H9 (cell line): Measurements from ENCODE around the gene RAD9B. TPM values are rescaled to one million over a fixed set of nuclear protein-coding genes. Genes with fewer than 3 reads are reported as not detected.

ENCODE experiments used
- DNase-seq: peaks from one replicate; pipeline ENCODE4 v3.0.0-alpha.2; 2017
- H2AFZ ChIP-seq: one replicate; pipeline ENCODE4 v1.6.1; 2013; ENCODE audit warnings: mild to moderate bottlenecking, low read length, control low read depth, moderate library complexity
- H2AK5ac ChIP-seq: 2 replicates; pipeline ENCODE4 v1.6.1; 2013; ENCODE audit warnings: low read length, control low read depth, mixed read lengths; ENCODE audit not compliant: insufficient read length
- H2BK120ac ChIP-seq: one replicate; pipeline ENCODE4 v1.6.1; 2013; ENCODE audit warnings: low read depth, mild to moderate bottlenecking, low read length, control low read depth, inconsistent platforms; ENCODE audit not compliant: poor library complexity, severe bottlenecking
- H2BK12ac ChIP-seq: 2 replicates; pipeline ENCODE4 v1.6.1; 2013; ENCODE audit warnings: low read length, control low read depth, mixed read lengths, low read depth; ENCODE audit not compliant: insufficient read length
- H2BK15ac ChIP-seq: 2 replicates; pipeline ENCODE4 v1.6.1; 2013; ENCODE audit warnings: low read depth, low read length, control low read depth
- H2BK20ac ChIP-seq: one replicate; pipeline ENCODE4 v1.6.1; 2013; ENCODE audit warnings: low read depth, mild to moderate bottlenecking, low read length, control low read depth, inconsistent platforms; ENCODE audit not compliant: poor library complexity, severe bottlenecking
- H2BK5ac ChIP-seq: 2 replicates; pipeline ENCODE4 v1.6.1; 2013; ENCODE audit warnings: low read length, control low read depth, mixed read lengths; ENCODE audit not compliant: insufficient read length
- H3K14ac ChIP-seq: 2 replicates; pipeline ENCODE4 v1.6.1; 2013; ENCODE audit warnings: low read length, control low read depth; ENCODE audit not compliant: insufficient read depth
- H3K18ac ChIP-seq: 2 replicates; pipeline ENCODE4 v1.6.1; 2013; ENCODE audit warnings: low read depth, mild to moderate bottlenecking, mixed read lengths, low read length, control low read depth; ENCODE audit not compliant: insufficient read length
- H3K23ac ChIP-seq: 2 replicates; pipeline ENCODE4 v1.6.1; 2013; ENCODE audit warnings: low read length, control low read depth, mixed read lengths, low read depth; ENCODE audit not compliant: insufficient read length
- H3K23me2 ChIP-seq: 2 replicates; pipeline ENCODE4 v1.6.1; 2013; ENCODE audit warnings: low read depth, mild to moderate bottlenecking, mixed read lengths, low read length, control low read depth; ENCODE audit not compliant: insufficient read length, poor library complexity, severe bottlenecking
- H3K27ac ChIP-seq: 2 replicates; pipeline ENCODE4 v1.5.1; 2013; ENCODE audit warnings: low read length, control low read depth, mixed read lengths, low read depth; ENCODE audit not compliant: insufficient read length
- H3K27me3 ChIP-seq: 2 replicates; pipeline ENCODE4 v1.6.1; 2013; ENCODE audit warnings: low read length, control low read depth, inconsistent platforms; ENCODE audit not compliant: insufficient read depth
- H3K4ac ChIP-seq: 2 replicates; pipeline ENCODE4 v1.6.1; 2013; ENCODE audit warnings: low read depth, mild to moderate bottlenecking, control low read depth, inconsistent platforms, low read length, moderate library complexity
- H3K4me1 ChIP-seq: 2 replicates; pipeline ENCODE4 v1.6.1; 2013; ENCODE audit warnings: low read length, control low read depth, inconsistent platforms; ENCODE audit not compliant: insufficient read depth
- H3K4me2 ChIP-seq: 2 replicates; pipeline ENCODE4 v1.6.1; 2013; ENCODE audit warnings: low read length, control low read depth, mixed read lengths; ENCODE audit not compliant: insufficient read length, insufficient read depth
- H3K56ac ChIP-seq: 2 replicates; pipeline ENCODE4 v1.6.1; 2013; ENCODE audit warnings: low read depth, mild to moderate bottlenecking, mixed read lengths, low read length, control low read depth; ENCODE audit not compliant: insufficient read length
- H3K79me1 ChIP-seq: 2 replicates; pipeline ENCODE4 v1.6.1; 2013; ENCODE audit warnings: low read depth, mild to moderate bottlenecking, moderate library complexity, low read length, control low read depth, inconsistent platforms; ENCODE audit not compliant: insufficient read depth, poor library complexity, severe bottlenecking
- H3K79me2 ChIP-seq: 2 replicates; pipeline ENCODE4 v1.6.1; 2013; ENCODE audit warnings: low read length, control low read depth, inconsistent platforms; ENCODE audit not compliant: insufficient read depth
- H3K9ac ChIP-seq: 2 replicates; pipeline ENCODE4 v1.6.1; 2013; ENCODE audit warnings: low read length, control low read depth, mixed read lengths; ENCODE audit not compliant: insufficient read length; ENCODE audit errors: extremely low read depth
- H3K9me3 ChIP-seq: one replicate; pipeline ENCODE4 v1.6.1; 2013; ENCODE audit warnings: low read depth, low read length, inconsistent platforms; ENCODE audit not compliant: control insufficient read depth
- H3T11ph ChIP-seq: one replicate; pipeline ENCODE4 v1.6.1; 2013; ENCODE audit warnings: mild to moderate bottlenecking, low read length, control low read depth, inconsistent platforms
- H4K20me1 ChIP-seq: one replicate; pipeline ENCODE4 v1.6.1; 2013; ENCODE audit not compliant: control insufficient read depth, insufficient read length, insufficient read depth
- H4K5ac ChIP-seq: 2 replicates; pipeline ENCODE4 v1.6.1; 2013; ENCODE audit warnings: low read depth, mild to moderate bottlenecking, mixed read lengths, low read length, control low read depth; ENCODE audit not compliant: insufficient read length
- H4K8ac ChIP-seq: replicated peaks from 2 replicates; pipeline ENCODE4 v1.6.1; 2013; ENCODE audit warnings: low read length, control low read depth, mixed read lengths, low read depth; ENCODE audit not compliant: insufficient read length
- H4K91ac ChIP-seq: 2 replicates; pipeline ENCODE4 v1.6.1; 2013; ENCODE audit warnings: low read depth, mild to moderate bottlenecking, moderate library complexity, mixed read lengths, low read length, control low read depth; ENCODE audit not compliant: insufficient read length
- H3K27ac Mint-ChIP-seq, 3 experiments: 2 replicates in 2 of 3; 3 replicates in 1 of 3; pipeline ENCODE4 v1.8.0; 2020 to 2021; ENCODE audit warnings: mixed read lengths in 3 of 3, mild to moderate bottlenecking in 1 of 3, moderate library complexity in 1 of 3
- H3K27me3 Mint-ChIP-seq: 2 replicates; pipeline ENCODE4 v1.8.0; 2021; ENCODE audit warnings: low read depth, mild to moderate bottlenecking, moderate library complexity, mixed read lengths
- H3K36me3 Mint-ChIP-seq, 3 experiments: 2 replicates in 2 of 3; 3 replicates in 1 of 3; pipeline ENCODE4 v1.8.0; 2020 to 2021; ENCODE audit warnings: low read depth in 3 of 3, mixed read lengths in 3 of 3; ENCODE audit not compliant: insufficient read depth in 1 of 3
- H3K4me1 Mint-ChIP-seq, 2 experiments: 2 replicates each; pipeline ENCODE4 v1.8.0; 2020; ENCODE audit warnings: mixed read lengths in 2 of 2
- H3K4me3 Mint-ChIP-seq, 2 experiments: 2 replicates in 1 of 2; 3 replicates in 1 of 2; pipeline ENCODE4 v1.8.0; 2020 to 2021; ENCODE audit warnings: mild to moderate bottlenecking in 2 of 2, mixed read lengths in 2 of 2, moderate library complexity in 1 of 2
- H3K9me3 Mint-ChIP-seq, 2 experiments: 2 replicates in 1 of 2; 3 replicates in 1 of 2; pipeline ENCODE4 v1.8.0; 2020; ENCODE audit warnings: mild to moderate bottlenecking in 2 of 2, mixed read lengths in 2 of 2, moderate library complexity in 1 of 2
- WGBS: extraction: QIAGEN DNeasy Blood & Tissue Kit; methylation state at CpG from one replicate; pipeline ENCODE4 v1.1.7; 2013; ENCODE audit warnings: missing lambda C conversion rate, low lambda C conversion rate, mixed read lengths; ENCODE audit not compliant: insufficient read length; ENCODE audit errors: extremely low coverage; 5-methylcytosine and 5-hydroxymethylcytosine counted together
- total RNA-seq: library from RNA; stranded (reverse); gene quantifications from 2 replicates; pipeline ENCODE4 v1.2.1, GENCODE V29; 2021
- TF ChIP-seq, protein P1 (sequence below): fragments of 200-600 bp; sonication (generic); conservative IDR thresholded peaks from 3 replicates; pipeline ENCODE4 v1.8.0; 2021; ENCODE audit warnings: antibody characterized with exemption, mild to moderate bottlenecking

Gene RAD9B
- total RNA-seq, 1 experiment from 2014 or later: not detected

DNA sequence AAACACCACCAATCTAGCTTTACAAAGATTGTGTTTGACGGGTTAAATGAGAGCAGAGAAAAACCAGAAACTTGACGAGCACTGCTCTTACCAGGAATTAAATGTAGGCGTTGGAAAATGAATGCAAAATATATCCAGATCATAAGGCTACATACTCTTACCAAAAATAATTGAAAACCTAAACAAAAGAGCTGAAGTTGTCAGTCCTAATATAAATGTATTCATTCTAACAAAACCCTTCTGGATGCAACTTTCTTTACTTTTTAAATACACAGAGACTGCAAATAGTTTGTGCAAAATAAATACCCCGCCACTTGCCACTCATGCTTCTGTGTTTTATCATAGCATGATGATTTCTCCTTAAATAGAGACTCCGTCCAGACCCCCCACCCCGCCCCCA, 32.7 kb downstream of the RAD9B start:
- no peaks in the 10 kb centered on the region for H3K9me3 ChIP-seq
- peaks cover 4 to 9% of the 10 kb centered on the region in 2 experiments for H3K4me1 Mint-ChIP-seq
- no peak overlapping the region for H2AFZ ChIP-seq
- H3K56ac ChIP-seq: no peak overlapping the region
- H2BK20ac ChIP-seq: no peak overlapping the region
- H4K20me1 ChIP-seq: no peaks in the 10 kb centered on the region
- H4K5ac ChIP-seq: no peak overlapping the region
- no peak overlapping the region for H3K9ac ChIP-seq
- H3K9me3 Mint-ChIP-seq: no peaks in the 10 kb centered on the region
- no peak overlapping the region for H2BK12ac ChIP-seq
- no peak overlapping the region for H3K4ac ChIP-seq
- H3T11ph ChIP-seq: no peak overlapping the region
- H3K18ac ChIP-seq: no peak overlapping the region
- no peak overlapping the region for H2BK120ac ChIP-seq
- no peaks in the 10 kb centered on the region for H3K27me3 Mint-ChIP-seq
- H3K36me3 Mint-ChIP-seq: peaks cover 5 to 38% (median 28%) of the 10 kb centered on the region in 3 experiments; a peak in 6 of 7 replicates
- no peak overlapping the region for H3K27ac Mint-ChIP-seq
- no peak for DNase-seq
- no peak overlapping the region for H2BK15ac ChIP-seq
- no peaks in the 10 kb centered on the region; the same call in 1 of the 2 replicates for H3K79me2 ChIP-seq
- H3K4me1 ChIP-seq: no peaks in the 10 kb centered on the region
- H4K8ac ChIP-seq: no peak overlapping the region
- no peak overlapping the region for H4K91ac ChIP-seq
- WGBS: no CpG with 5 or more reads among the region's 6 CpGs
- H3K27ac ChIP-seq: no peak overlapping the region
- TF ChIP-seq, protein P1, sequence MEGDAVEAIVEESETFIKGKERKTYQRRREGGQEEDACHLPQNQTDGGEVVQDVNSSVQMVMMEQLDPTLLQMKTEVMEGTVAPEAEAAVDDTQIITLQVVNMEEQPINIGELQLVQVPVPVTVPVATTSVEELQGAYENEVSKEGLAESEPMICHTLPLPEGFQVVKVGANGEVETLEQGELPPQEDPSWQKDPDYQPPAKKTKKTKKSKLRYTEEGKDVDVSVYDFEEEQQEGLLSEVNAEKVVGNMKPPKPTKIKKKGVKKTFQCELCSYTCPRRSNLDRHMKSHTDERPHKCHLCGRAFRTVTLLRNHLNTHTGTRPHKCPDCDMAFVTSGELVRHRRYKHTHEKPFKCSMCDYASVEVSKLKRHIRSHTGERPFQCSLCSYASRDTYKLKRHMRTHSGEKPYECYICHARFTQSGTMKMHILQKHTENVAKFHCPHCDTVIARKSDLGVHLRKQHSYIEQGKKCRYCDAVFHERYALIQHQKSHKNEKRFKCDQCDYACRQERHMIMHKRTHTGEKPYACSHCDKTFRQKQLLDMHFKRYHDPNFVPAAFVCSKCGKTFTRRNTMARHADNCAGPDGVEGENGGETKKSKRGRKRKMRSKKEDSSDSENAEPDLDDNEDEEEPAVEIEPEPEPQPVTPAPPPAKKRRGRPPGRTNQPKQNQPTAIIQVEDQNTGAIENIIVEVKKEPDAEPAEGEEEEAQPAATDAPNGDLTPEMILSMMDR: no peak
- no peaks in the 10 kb centered on the region for H3K23me2 ChIP-seq
- H2BK5ac ChIP-seq: no peak overlapping the region
- H3K27me3 ChIP-seq: no peaks in the 10 kb centered on the region
- H3K79me1 ChIP-seq: no peaks in the 10 kb centered on the region
- no peak overlapping the region for H3K14ac ChIP-seq
- no peak overlapping the region for H3K4me2 ChIP-seq
- no peak overlapping the region for H3K23ac ChIP-seq
- H3K4me3 Mint-ChIP-seq: no peak overlapping the region
- H2AK5ac ChIP-seq: no peak overlapping the region
